B cell (primary cell): Measurements from ENCODE around the gene SPACA9.

Experiments
- EZH2 ChIP-seq: IDR thresholded peaks from 2 replicates; pipeline ENCODE4 v1.6.1; 2012; ENCODE audit warnings: borderline replicate concordance, low read depth, mild to moderate bottlenecking, moderate library complexity, low read length; ENCODE audit not compliant: insufficient read depth, poor library complexity, severe bottlenecking
- TF ChIP-seq, protein P1 (sequence below): fragments of 200-600 bp; IDR thresholded peaks from one replicate; pipeline ENCODE4 v1.8.0; 2022; ENCODE audit warnings: antibody characterized with exemption, mild to moderate bottlenecking

DNA sequence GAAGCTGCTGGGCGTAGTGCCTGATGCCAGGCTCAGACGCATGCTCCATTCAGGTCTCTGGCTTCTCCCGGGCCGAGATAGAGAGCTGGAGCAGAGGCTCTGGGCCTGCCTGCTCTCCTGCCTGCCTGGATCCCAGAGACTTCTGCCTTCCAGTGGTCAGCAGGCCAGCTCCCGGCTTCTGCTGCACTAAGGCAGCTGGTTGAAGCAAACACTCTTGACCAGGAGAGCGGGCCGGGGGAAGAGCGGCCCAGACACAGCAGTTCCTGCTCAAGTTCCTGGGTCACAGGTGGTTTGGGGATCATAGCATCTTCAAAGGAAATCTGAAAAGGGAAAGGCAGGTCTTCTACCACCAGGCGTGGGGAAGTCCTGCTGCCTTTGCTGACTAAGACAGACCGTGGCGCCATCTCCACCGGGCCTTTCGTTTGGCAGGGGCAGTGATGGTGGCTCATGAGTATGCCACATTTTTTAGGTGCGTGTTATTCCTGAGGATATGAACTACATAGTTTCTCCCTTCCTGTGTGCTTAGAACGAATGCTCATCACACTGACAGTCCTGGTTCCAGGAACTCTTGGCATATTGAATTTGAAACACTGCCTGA lies 31.7 kb upstream of the SPACA9 start:
- TF ChIP-seq, protein P1, sequence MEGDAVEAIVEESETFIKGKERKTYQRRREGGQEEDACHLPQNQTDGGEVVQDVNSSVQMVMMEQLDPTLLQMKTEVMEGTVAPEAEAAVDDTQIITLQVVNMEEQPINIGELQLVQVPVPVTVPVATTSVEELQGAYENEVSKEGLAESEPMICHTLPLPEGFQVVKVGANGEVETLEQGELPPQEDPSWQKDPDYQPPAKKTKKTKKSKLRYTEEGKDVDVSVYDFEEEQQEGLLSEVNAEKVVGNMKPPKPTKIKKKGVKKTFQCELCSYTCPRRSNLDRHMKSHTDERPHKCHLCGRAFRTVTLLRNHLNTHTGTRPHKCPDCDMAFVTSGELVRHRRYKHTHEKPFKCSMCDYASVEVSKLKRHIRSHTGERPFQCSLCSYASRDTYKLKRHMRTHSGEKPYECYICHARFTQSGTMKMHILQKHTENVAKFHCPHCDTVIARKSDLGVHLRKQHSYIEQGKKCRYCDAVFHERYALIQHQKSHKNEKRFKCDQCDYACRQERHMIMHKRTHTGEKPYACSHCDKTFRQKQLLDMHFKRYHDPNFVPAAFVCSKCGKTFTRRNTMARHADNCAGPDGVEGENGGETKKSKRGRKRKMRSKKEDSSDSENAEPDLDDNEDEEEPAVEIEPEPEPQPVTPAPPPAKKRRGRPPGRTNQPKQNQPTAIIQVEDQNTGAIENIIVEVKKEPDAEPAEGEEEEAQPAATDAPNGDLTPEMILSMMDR, result no peak
- no peak for TF ChIP-seq EZH2
